SKM-1 (cell line): Measurements from ENCODE around the gene RAF1.
"Not testable (repeated sequence)": the region's sequence is repeated elsewhere in the genome, so short reads cannot be mapped to it uniquely, and the experiment has no call there.

Experiments used
- DNase-seq: peaks from one replicate; lab custom pipeline; 2025; ENCODE audit not compliant: unreplicated experiment; lab: John Stamatoyannopoulos, UW

RAF1 gene

GRCh38 chr3:12561397-12561796, 102.5 kb downstream of the RAF1 start:
- no peak for DNase-seq

GRCh38 chr3:12560505-12561190, 103.3 kb downstream of the RAF1 start:
- DNase-seq, result no peak

- no peak for DNase-seq
Observed at GRCh38 chr3:12559520-12559919, 104.4 kb downstream of the RAF1 start.

- DNase-seq, result no peak
Observed at GRCh38 chr3:12558706-12559105, 105.2 kb downstream of the RAF1 start.

GRCh38 chr3:12557473-12558100, 106.3 kb downstream of the RAF1 start:
- no peak for DNase-seq

GRCh38 chr3:12556690-12557472, 107.0 kb downstream of the RAF1 start, which contains the start of gene MKRN2:
MKRN2 (plus strand) TSS chr3:12557087; CDS start chr3:12557151, 64 bp downstream.
- peak; percentile 73 for DNase-seq

- no peak for DNase-seq
Observed at GRCh38 chr3:12556314-12556689, 107.6 kb downstream of the RAF1 start.

GRCh38 chr3:12553921-12554391, 110.0 kb downstream of the RAF1 start:
- DNase-seq, result no peak

- no peak for DNase-seq
Observed at GRCh38 chr3:12549971-12550760, 113.8 kb downstream of the RAF1 start.

- no peak for DNase-seq
Observed at GRCh38 chr3:12545473-12545791, 118.5 kb downstream of the RAF1 start, which contains the start of gene MKRN2OS. MKRN2OS (minus strand) TSS chr3:12545499; CDS start chr3:12545464, 35 bp downstream.

GRCh38 chr3:12544652-12545472, 119.1 kb downstream of the RAF1 start:
- DNase-seq, result no peak

GRCh38 chr3:12543497-12543896, 120.4 kb downstream of the RAF1 start:
- not testable (repeated sequence) for DNase-seq

- DNase-seq, result no peak
Observed at GRCh38 chr3:12541625-12542024, 122.3 kb downstream of the RAF1 start.

- no peak for DNase-seq
Observed at GRCh38 chr3:12536423-12536822, 127.5 kb downstream of the RAF1 start.
